GM19395 (cell line): ENCODE measurements around the gene BOLA3.
"Not testable (repeated sequence)": the region's sequence is repeated elsewhere in the genome, so short reads cannot be mapped to it uniquely, and the experiment has no call there.

ENCODE experiments used
- ATAC-seq: cut with Tn5 transposase; IDR thresholded peaks from one replicate; pipeline ENCODE4 v1.9.1; 2021; ENCODE audit warnings: mild to moderate bottlenecking, moderate library complexity; ENCODE audit not compliant: unreplicated experiment

BOLA3 gene

DNA sequence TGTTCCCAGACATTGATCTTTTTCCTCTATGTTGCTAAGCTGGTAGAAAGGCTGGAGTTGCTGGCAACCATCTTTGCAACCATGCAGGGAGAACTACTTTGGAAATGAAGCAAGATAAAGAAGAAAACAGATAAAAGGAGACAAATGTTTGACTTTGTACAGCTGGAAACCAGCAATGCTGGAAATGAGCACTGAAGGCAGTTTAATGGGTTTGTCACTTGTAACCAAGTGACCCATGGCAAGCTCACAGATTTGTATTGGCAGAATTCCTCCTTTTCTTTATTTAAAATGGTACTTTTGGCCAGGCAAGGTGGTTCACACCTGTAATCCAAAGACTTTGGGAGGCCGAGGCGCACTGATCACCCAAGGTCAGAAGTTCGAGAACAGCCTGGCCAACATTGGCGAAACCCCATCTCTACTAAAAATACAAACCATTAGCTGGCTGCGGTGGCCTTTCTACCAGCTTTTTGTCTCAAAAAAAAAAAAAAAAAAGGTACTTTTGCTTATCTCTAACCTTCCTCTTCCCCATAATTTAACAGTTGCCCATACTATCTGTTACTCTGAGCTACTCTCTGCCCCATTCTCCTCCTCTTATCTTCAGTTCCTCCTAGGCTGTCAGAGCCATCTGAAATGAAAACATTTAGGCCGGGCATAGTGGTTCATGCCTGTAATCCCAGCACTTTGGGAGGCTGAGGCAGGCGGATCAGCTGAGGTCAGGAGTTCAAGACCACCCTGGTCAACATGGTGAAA is 2.0 kb upstream of the BOLA3 start:
- ATAC-seq, result no peak

DNA sequence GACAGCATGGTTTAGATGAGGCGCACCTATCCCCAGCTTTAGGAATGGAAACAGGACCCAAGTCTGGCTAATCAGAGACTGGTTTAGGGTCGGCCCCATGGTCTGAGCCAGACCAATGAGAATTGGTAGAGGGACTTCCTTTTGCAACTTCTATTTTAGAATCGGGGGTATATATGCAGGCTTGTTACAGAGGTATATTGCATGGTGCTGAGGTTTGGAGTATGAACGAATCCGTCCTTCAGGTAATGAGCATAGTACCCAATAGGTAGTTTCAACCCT is 1.5 kb upstream of the BOLA3 start:
- ATAC-seq, result no peak

DNA sequence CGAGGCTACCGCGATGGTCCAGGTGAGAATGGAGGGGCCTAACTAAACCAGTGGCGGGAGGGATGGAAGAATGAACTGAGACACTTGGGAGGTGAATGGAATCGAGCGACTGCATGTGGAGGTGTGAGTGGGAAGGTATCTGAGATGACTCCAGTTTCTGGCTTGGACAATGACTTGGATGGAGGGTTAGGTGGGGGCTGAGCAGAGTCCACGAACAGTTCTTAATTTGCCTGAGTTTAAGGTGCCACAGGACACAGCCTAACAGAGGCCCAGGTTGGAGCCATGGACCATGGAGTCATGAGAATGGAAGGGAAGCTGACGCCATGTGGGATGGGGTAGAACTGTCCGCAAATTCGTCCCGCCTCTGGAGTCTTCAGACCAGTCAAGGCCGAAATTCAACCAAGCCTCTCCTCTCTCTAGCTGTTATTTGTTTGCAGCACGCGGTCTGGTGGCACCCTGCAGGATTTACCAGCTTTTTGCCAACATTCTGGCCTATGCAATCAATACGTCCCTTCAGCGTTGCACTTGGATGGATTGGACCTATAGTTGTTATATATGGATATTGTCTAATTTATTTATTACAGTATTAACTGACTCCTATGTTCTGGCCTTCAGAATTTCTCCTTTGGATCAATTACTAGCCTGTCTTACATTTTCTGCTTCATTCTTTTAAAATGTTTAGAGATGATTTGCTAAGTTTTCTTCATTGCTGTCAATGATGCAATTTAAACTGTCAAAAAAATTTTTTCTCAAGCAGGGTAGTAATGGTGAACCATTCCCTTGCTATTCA is 940 bp upstream of the BOLA3 start:
- ATAC-seq, result no peak

DNA sequence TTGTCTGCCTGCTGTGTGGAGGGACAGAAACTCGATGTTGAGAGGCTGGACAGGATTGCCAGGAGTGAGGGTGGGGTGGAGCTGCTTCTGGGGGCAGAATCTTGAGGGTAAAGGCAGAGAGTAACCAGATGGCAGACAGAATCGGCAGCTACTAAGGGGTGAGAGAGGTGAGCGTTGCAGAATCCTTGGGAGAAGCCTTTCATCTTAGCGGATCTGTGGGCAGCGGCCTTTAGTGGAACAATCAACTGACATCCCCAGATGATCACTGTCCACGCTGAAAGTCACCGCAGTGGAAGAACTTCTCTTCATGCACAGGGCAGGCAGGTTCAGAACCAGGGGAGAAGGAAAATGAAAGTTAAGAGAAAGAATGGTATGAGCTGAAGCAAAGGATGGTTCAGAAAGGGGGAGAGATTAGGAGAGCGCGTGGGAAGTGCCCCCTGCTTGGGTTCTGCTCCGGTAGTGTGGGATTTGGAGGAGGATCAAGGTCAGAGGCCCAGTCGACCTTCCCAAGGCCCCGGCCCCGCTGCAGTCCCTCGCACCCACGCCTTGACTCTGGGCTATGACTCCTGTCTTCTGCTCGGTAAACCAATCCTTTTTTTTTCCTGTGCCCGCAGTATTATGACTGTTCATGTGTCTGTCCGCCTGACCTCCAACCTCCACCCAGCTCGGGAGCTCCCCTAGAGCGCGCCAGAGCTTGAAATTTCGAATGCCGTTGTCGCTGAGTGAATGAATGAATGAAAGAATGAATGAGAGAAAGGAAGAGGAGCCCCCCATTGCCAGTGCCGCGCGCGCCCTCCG is 584 bp downstream of the BOLA3 start:
- ATAC-seq, result peak; percentile 45

DNA sequence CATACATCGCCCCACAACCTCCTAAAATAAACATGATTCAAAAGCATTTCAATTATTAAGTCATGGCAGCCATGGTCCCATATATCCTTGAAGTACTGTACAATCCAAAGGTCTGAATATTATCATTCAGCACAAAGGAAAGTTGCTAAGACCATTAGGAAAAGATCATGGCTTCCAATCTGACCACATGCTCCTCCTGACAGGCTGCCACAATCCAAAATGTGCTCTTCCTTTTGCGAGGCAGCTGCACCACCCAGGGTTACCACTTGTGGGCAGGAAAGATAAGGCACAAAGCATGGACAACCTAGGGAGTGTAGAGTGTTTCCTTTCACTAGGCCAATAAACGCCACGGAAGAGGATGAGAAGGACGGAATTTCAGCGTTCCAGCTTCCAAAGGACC is 5.4 kb downstream of the BOLA3 start:
- no peak for ATAC-seq

DNA sequence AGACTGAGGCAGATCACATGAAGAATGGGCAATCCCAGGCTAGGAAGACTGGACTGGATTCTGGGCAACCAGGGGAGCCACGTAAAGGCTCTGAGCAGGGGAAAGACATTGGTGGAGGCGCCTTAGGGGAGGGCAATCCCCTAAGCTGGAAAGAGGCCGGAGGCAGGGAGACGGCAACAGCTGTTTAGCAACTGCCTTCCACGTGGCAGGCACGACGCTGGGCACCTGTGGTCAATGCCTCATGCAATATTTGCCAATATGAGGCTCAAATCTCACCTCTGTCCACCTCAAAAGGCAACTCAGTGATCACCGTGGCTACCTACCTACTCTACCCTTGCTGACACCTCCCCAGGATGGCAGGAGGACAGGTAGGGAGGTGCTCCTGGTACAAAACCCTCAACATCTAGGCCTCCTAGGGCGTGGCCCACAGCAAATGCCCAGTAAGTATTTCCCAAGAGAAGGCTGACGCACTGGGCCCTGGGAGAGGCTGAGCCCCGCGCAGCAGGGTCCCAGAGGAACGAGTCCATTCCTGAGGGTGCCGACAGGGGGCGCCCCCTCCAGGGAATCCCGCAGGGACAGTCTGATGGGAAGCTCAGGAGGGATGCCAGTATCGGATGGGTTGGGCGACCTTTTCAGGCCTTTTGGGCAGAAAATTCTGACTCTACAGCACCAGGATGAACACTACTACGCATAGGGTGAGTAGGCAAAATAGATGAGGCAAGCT is 8.9 kb downstream of the BOLA3 start:
- no peak for ATAC-seq

DNA sequence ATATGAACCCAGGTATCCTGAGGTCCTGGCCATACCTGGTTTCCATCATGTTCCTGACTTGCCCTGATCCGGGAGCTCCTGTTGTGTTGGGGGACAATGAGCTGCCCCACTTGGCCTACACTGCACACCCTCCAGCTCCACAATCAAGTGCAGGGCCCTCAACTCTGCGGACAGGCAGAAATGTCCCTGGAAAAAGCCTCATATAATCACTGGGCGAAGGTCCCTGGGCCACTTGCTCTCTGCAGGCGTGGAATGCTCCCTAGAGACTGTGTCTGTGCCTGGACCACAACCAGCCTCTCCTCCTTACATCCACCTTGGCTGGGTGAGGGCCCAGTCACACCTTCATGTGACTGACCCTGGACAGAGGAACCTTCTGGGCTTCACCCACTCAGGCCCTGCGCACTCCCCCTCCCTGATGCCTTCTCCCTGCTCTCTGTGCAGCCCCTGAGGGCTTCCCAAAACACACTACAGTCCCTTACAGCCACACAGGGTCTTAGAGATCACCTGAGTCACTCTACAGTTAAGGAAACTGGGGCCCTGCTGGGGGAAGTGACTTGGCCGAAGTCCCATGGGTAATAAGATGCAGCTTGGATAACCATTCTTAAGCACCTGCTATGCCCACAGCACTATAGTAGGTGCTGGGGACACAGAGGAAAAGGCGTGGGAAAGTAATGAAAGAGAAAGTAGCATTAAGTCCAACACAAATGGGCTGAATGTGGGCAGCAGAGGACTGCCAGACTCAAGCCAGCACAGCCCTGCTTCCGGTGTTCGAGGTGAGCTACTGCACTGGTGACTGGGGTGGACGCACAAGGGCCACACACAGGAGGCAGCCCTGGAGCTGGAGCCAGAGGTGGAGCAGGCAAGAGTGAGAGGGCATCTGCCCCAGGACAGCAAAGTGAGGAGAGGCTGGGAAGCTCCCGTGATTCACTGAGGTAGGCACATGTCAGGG is 9.8 kb downstream of the BOLA3 start:
- no peak for ATAC-seq

DNA sequence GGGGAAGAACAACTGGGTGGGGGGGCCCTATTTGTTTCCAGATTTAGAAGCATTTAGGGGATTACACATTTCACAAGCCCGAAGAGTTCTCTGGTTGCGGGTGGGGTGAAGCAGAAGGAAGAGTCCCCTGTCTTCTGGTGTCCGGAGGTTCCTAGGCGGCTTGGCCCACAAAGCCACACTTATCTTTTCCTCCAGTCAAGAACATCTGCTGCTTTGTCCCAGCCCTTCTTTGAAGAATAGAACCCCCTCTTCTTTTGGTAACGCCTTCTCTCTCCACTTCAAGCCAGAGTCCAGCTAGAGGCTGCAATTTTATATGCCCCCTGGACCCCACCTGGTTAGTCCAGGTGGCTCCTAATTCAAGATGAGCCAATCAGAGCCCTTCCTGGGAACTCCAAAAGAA is 15.8 kb downstream of the BOLA3 start:
- no peak for ATAC-seq

DNA sequence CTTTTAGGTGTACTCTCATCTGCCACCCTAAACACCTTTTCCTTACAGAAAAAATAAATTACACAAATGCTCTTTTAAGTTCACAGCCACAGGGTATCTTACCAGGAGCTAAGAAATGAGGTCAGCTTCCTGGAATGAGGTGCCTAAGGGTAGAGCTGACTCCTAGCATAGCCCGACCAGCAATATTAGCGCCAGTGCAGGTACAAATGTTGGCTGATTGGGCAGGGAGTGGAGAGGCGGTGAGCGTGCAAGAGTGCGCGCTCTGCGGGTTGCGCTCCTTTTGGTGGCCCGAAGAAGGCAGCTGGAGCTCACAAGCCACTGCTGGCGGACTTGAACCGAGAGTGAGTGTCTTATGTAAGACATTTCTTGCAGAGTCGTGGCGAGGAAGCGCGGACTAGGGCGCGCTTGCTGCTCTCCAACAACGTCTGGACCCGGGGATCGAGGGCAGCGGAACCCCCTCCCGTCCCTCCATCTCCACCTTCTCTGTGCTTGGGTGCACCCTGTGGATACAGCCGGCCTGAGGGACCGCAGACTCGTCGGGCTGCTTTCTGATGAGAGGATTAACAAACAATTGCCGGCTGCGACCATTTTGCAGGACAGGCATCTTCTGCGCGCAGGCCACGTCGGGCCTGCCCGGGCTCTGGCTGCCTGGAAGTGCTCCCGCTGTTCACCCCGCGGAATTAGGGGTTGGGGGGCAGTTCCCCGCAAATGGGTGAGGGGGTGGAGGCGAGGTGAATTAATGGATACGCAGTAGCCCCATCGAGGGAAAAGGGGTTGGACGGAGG is 17.3 kb downstream of the BOLA3 start:
- ATAC-seq, result no peak

DNA sequence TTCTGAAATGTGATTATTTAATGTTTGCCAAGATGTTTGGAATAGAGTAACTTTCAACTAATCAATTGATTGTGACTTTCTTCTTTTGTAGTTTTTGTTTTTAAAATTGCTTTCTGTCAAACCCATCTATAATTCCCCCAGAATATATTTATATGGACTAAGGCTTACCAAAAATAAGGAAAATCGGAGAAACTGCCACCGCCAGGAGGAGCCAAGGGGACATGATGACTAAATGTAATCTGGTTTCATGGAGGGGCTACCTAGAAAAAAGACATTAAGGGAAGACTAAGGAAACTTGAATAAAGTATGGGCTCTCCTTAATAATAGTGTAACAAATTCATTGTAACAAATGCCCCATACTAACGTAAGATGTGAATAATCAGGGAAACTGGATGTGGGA is 19.5 kb downstream of the BOLA3 start:
- no peak for ATAC-seq

DNA sequence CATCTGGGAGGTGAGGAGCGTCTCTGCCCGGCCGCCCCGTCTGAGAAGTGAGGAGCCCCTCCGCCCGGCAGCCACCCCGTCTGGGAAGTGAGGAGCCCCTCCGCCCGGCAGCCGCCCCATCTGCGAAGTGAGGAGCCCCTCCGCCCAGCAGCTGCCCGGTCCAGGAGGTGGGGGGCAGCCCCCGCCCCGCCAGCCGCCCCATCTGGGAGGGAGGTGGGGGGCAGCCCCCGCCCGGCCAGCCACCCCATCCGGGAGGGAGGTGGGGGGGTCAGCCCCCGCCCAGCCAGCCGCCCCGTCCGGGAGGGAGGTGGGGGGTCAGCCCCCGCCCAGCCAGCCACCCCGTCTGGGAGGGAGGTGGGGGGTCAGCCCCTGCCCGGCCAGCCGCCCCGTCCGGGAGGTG is 23.8 kb downstream of the BOLA3 start:
- ATAC-seq, result not testable (repeated sequence)

DNA sequence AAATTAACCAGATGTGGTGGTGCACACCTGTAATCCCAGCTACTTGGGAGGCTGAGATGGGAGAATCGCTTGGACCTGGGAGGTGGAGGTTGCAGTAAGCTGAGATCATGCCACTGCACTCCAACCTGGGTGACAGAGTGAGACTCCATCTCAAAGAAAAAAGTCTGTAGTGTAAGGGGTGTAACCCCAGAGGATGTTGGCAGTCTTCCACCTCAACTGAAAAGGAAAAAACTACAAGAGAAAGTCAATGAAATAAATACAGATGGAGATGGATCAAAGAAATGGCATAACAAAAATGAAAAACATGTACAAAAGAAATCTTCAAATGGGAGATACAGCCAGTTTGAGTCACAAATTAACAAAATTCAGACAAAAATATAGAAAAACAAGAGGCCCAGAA is 25.9 kb downstream of the BOLA3 start:
- ATAC-seq, result not testable (repeated sequence)

DNA sequence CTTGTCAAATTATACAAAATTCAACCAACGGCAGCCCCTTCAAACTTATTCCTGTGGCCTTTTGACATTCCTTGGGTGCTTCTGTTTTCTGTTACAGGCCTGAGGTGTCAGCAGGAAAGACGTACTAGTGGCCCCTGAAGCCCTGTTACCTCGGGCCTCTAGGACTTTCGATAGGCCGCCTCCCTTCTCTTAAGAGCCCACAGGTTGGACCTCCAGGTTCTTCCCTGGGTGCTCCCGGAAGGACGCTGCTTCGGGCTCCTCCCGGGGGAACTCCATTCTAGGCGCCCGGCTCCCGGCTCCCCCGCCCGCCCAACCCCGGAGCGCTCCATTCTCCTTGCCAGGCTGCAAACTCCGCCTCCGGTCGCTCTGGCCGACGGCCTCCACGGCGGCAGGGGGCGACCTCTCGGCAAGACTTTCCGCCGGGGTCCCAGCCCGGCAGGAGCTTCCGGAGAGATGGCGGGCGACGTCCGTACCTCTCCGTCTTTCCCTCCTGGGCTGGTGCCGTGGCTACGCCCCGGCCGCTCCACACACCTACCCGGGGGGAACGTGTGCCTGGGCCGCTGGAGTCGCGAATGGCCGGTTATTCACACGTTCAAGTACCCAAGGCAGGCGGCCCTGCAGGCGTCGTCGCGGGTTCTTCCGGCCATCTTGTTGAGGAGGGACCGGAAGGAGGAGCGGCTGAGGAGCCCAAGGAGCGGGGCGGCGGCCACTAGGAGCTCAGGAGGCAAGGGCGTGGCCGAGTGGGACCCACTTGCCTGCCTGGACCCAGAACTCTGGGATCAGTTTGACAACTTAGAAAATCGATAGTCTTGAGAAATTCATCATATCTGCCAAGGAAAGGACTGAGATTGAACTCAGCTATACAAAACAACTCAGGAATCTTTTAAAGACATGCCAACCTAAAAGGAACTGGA is 27.5 kb downstream of the BOLA3 start:
- ATAC-seq, result peak; percentile 97

DNA sequence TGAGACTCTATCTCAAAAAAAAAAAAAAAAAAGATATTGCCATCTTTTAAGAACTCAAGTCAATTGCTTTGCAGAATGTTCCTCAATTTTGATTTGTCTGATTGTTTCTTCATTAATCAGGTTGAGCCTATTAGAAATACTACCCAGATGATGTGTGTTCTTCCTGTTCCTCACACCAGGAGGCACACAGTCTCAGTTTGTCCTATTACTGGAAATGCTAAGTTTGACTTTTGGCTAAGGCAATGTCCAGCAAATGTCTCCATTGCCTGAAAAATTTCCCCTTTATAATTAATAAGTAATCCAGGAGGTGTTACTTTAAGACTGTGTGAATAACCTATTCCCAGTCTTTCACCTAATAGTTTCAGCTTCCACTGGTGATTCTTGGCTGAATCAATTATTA is 28.4 kb downstream of the BOLA3 start:
- ATAC-seq, result no peak

DNA sequence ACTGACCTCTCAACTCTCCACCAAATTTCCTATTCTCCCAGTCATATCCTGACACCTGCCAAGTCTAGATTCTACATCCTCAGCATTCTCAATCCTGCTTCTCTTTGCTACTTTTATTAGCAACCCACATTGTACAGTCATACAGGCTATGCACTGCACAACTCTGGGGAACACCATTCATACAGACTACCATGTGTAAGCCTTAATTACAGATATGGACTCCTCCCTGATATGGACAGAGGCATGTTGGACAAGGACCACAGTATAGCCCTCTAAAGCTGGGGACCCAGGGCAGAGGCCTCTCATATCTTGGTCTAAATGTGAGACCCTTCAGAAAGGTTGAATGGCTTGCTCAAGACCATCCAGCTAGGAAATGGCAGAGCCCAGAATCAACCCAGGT is 36.3 kb downstream of the BOLA3 start:
- no peak for ATAC-seq

DNA sequence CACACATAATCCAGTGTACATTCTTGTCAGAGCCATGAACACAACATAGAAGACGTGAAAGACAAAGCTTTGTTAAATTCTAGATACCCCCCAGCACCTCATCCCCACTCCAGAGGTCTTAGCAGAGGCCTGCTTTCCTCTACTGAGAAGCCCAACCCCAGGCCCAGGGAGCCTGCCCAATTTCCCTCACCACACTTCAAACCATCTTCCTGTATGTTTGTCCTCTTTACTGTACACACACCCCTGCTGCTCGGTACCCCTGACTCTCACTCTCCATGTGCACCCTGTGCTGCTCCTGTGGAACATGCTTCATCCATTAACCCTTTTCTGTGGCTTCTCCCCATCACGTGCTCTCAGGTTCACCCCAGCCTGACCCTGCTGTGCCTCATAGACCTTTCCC is 37.2 kb downstream of the BOLA3 start:
- ATAC-seq, result no peak

DNA sequence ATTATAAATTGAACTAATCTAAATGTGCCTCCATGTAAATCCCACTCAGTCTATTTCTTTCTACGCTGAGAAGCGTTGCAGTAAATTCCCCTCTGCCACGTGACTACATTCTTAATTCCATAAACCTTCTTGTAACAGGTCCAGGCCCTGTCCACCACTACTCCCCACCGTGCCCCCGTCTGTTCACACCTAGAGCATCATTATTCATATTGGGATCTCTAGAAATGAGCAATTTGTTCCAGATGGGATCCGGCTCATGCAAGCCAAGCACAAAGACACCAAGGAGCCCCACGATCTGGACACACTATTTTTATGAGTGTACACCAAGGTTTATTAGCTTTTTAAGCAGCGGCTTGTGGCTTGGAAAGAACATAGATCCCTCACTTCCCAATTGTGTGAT is 38.2 kb downstream of the BOLA3 start:
- no peak for ATAC-seq

DNA sequence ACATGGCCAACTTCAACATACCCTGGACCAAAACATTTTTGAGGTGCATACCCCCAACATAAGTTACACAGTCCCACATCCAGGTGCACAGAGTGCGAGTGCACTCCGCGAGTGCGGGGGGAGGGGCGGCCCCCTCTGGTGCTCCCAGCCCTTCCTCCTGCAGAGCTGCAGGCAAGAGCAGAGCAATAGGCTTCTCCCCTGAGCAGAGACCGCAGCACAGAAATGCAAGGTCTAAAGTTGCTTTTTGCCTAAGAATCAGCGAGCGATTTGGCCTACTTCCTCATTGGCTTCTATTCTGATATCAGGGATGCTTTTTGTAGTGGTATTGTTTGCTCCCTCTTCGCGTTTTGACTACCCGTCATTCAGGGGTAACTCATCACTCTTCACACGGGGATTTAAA is 40.6 kb downstream of the BOLA3 start:
- no peak for ATAC-seq
